NCI-H1436 treated with DMSO at 0.1 percent for 48 hours (cell line): ENCODE data around the gene TGM6.
"Not testable (repeated sequence)": the region's sequence is repeated elsewhere in the genome, so short reads cannot be mapped to it uniquely, and the experiment has no call there.

Source experiments
- DNase-seq: peaks from one replicate; lab custom pipeline; 2025; lab: John Stamatoyannopoulos, UW

Gene TGM6

DNA sequence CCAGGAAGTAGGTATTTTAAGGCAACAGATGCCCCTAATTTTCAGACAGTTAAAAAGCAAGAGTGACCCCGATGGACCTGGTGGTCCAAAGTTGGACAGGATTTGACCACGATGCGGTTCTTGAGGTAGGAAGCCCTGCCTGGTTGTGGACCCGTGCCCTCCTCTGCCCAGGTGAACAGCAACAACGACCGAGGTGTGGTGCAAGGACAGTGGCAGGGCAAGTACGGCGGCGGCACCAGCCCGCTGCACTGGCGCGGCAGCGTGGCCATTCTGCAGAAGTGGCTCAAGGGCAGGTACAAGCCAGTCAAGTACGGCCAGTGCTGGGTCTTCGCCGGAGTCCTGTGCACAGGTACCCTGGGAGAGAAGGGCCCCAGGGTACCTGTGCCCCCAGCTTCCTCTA is 18.7 kb downstream of the TGM6 start:
- no peak for DNase-seq

DNA sequence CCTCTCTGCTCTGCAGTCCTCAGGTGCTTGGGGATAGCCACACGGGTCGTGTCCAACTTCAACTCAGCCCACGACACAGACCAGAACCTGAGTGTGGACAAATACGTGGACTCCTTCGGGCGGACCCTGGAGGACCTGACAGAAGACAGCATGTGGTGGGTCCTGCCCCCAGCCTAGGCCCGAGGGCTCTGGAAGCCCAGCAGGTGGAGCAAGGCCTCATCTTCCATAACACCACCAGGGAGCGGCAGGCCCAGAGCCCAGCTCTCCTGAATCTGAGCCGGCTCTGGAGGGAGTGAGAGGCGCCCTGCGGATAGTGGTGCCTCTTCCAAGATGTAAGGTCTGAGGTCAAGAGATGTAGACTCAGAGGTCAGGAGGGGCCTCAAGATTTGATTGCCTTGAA is 19.6 kb downstream of the TGM6 start:
- no peak for DNase-seq

DNA sequence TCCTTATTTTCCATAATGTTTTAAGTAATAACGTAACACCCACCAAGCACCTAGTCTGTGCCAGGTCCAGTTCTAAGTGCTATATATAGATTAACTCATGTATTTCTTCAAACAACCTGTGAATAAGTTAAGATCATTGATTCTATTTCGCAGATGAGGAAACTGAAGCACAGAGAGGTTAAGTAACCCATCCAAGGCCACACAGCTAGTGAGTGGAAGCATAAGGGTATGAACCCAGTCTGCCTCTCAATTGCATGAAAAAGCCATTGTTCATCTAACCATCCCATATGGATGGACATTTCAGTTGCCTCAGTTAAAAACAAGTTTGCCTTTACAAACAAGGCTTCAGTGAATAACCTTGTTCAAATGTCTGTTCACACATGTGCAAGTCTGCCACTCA is 20.8 kb downstream of the TGM6 start:
- DNase-seq: no peak

DNA sequence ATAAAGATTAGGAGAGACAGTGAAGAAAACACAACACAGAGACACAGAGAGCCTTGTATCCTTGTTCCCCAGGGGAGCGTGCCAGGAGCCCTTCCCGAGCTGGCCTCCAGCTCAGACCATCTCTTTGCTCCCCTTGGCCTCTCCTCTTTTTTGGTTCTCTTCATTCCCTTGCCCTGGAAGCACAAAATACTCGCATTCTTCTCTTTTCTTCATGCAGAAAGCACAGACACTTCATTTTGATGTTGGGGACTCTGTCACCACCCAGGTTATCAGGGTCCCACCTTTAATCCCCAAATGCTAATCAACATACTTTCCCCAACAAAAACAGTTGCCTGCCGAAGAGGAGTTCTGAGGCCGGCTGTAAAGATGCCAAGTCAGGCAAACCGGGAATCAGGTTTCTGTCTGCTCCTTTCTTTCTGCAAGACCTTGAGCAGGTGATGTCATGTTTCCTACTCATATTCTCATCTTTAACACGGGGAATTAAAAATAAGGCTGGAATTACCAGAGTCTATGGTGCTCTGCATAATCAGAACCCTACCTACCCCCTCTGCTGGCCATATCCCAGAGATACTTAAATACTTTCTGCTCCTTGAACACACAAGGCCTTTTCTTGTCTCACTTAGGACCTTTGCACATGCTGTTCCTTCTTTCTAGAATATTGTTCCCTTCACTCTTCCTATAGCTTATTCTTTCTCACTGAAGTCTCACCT is 21.7 kb downstream of the TGM6 start:
- no peak for DNase-seq

DNA sequence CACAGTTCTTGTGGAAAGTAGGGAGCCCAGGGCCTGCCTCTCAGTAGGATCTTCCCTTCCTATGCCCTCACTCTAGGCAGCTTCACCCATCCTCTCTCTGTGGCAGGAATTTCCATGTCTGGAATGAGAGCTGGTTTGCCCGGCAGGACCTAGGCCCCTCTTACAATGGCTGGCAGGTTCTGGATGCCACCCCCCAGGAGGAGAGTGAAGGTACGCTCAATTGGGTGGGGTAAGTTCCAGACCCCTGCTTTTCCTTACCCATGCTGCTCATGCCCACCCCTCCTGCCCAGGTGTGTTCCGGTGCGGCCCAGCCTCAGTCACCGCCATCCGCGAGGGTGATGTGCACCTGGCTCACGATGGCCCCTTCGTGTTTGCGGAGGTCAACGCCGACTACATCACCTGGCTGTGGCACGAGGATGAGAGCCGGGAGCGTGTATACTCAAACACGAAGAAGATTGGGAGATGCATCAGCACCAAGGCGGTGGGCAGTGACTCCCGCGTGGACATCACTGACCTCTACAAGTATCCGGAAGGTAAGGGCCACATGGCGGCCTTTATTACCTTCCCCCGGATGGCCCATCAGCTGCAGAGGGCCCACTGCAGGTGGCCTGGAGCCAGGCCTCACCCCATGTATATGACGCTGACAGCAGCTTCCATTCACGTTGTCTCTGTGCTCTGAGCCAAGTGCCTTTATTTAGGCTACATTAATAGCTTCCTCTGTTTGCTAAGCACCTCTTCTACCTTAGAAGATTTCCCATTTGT is 22.8 kb downstream of the TGM6 start:
- no peak for DNase-seq

DNA sequence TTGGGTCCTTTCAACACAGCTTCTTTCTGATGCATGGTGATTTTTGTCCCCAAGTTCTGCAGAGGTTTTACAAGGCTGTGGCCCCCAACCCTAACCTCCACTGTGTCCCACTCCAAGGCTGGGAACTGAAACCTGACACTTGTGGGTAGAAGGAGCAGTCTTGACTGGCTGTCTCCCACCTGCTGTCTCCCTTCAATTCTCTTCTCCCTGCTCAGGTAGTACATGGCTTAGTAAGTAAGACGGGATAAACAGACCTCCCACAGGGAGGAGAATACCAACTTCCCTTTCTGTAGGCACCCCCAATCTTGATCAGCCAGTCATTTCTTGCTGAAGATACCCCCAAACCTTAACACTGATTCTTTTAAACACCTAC is 25.0 kb downstream of the TGM6 start:
- DNase-seq: no peak

DNA sequence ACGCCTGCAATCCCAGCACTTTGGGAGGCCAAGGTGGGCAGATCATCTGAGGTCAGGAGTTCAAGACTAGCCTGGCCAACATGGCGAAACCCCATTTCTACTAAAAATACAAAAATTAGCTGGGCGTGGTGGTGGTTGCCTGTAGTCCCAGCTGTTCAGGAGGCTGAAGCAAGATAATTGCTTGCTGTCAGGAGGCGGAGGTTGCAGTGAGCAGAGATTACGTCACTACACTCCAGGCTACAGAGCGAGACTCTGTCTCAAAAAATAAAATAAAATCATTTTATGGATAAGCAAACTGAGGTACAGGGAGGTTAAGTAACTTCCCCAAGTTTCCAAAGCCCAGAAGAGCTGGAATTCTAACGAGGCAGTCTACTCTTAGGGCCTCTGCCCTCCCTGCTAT is 26.7 kb downstream of the TGM6 start:
- DNase-seq: not testable (repeated sequence)

DNA sequence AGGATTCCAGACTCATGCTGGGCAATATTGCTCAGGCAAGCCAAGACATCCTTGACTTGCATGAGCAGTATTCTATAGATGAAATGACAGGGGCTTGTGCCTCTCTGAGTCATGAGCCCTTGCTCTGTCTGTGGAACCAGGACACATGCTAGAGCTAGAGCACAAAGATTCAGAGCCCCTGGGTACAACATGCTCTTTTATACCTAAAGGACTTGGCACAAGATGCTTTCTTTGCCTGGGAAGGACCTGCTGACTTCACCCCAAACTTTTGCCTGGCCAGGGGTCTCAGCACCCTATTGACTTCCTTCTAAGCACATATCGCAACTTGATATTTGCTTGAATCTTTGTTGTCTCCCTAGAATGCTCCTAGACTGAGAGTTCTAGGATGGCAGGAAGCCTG is 27.4 kb downstream of the TGM6 start:
- DNase-seq: no peak

DNA sequence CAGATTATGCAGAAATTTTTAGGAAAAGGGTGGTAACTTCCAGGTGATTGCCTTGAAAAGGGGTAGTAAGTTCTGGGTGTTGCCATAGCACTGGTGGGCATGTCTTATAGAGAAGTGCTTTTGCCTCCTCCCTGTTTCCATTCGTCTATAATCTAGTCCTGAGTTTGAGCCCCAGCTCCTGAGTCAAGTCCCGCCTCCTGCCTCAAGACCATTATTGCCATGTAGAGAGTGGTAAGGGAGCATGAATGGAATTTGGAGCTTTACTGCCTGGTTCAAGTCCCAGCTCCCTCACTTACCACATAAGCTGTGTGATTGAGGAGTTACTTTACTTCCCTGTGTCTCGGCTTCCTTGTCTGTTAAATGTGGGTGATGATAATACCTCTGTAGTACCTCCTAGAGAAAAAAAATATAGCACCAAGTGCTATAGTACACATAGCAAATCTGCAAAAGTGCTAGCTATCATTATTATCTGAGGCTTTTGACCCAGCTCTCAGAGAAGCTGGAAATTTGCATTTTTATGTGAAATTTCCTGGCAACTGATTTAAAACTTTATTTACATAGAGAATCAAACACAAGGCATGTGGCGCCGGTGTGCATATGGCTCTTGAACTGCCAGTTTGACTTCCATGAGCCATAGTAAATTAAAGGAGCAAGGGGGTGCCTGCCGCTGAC is 36.0 kb downstream of the TGM6 start:
- DNase-seq: no peak

DNA sequence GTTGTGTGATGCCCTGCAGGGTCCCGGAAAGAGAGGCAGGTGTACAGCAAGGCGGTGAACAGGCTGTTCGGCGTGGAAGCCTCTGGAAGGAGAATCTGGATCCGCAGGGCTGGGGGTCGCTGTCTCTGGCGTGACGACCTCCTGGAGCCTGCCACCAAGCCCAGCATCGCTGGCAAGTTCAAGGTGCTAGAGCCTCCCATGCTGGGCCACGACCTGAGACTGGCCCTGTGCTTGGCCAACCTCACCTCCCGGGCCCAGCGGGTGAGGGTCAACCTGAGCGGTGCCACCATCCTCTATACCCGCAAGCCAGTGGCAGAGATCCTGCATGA is 36.5 kb downstream of the TGM6 start:
- no peak for DNase-seq

DNA sequence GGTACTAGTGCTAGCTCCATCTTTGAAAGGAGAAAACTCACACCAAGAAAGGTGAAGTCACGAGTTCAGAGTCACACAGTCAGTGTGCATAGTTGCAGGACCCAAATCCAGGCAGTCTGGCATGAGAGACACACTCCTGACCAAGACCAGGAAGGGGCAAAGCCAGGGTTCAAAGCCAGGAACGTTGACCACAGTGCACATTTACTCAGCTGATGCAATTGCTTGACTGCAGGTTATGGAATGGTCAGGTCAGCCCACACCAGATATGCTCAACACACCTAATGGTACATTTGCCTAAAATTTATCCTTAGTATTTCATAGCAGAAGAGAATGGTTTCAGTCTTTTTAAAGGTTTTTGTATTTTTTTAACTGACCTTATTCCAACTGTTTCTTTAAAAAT is 37.7 kb downstream of the TGM6 start:
- DNase-seq: no peak

DNA sequence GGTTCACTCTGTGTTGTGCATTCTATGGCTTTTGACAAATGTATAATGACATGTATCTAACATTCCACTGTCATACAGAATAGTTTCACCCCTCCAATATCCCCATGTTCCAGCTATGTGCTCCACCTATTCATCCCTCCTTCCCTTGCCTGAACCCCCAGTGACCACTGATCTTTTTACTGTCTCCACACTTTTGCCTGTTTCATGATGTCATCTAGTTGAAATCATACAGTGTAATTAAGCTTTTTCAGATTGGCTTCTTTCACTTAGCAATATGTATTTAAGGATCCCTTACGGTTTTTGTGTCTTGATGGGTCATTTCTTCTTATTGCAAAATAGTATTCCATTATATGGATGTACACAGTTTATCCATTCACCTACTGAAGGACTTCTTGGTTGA is 39.8 kb downstream of the TGM6 start:
- no peak for DNase-seq

DNA sequence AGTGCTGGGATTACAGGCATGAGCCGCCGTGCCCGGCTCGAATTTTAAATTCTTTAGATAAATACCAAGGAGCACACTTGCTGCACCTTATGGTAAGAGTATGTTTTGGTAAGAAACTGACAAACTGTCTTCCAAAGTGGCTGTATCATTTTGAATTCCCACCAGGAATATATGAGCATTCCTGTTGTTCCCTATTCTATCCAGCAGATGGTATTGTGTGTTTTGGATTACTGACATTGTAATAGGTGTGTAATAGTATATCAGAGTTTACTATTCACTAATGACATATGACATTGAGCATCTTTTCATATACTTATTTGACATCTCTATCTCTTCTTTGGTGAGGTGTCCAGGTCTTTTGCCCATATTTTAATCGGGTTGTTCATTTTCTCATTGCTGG is 40.5 kb downstream of the TGM6 start:
- no peak for DNase-seq

DNA sequence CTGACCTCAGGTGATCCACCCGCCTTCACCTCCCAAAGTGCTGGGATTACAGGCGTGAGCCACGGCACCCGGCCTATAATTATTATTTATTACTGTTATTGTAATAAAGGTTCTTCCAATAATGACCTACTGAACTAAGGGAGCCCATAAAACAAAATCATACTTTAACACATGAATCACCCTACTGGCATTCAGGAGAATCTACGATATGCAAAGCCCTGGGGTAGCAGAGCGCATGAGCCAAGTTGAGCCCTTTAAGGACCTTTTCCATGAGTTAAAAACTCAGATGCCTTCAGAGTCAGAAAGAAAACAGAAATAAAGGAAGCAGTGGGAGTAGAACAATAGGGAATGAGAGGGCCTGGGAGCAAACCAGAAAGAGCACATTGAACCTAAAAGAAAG is 48.4 kb downstream of the TGM6 start:
- no peak for DNase-seq

DNA sequence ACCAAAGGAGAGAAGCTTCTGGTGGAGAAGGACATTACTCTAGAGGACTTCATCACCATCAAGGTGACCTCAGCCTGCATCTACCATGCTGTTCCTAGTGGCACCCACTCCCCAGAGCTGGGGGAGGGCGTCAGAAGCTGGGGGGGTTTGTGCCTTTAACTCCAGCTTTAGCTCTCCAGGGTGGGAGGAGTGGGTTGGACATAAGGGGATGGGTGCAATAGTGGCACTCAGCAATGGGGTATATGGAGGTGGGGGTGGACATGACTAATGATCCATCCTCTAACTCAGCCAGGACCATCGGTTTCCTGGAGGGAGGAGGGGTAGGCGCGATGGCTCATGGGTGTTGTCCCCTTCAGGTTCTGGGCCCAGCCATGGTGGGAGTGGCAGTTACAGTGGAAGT is 49.8 kb downstream of the TGM6 start:
- no peak for DNase-seq

DNA sequence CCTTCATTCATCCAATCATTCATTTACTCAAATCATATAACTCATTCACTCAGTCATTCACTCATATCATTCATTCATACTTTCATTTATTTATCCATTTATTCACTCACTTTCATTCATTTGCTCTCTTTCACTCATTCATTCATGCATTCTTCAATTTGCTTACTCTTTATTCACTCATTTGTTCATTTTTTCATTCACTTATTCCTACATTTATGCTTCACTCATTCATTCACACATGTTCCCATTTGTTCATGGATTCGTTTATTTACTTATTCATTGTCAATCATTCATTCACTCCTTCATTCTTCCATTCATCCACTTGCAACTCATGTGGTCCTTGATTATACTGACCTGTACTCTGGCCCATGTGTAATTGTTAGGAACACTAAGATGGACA is 50.5 kb downstream of the TGM6 start:
- no peak for DNase-seq

DNA sequence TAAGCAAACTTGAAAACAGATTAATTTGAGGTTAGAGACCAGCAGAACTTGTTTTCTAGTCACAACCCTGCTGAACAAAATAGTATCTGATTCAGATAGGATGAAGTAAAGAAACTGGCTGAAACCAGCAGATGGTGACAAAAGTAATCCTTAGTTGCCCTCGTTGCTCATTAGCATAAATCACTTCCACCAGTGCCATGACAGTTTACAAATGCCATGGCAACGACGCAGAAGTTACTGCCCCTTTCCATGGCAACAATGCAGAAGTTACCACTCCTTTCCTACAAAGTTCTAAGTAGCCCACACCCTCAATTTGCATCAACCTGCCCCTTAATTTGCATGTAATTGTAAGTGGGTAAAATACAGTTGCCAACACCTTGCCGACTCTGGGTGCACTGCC is 66.1 kb downstream of the TGM6 start:
- no peak for DNase-seq

DNA sequence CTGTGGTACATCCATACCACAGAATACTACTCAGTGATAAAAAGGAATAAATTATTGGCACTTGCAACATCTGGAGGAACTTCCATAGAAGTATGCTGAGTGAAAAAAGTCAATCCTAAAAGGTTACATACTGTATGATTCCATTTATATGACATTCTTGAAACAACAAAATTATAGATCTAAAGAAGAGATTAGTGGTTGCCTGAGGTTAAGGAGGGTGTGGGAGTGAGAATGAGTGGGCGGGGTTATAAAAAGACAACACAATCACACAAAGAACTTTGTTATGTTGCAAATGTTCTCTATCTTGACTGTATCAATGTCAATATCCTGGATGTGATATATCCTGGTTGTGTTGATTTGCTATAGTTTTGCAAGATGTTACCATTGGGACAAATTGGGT is 68.7 kb downstream of the TGM6 start:
- DNase-seq: no peak

DNA sequence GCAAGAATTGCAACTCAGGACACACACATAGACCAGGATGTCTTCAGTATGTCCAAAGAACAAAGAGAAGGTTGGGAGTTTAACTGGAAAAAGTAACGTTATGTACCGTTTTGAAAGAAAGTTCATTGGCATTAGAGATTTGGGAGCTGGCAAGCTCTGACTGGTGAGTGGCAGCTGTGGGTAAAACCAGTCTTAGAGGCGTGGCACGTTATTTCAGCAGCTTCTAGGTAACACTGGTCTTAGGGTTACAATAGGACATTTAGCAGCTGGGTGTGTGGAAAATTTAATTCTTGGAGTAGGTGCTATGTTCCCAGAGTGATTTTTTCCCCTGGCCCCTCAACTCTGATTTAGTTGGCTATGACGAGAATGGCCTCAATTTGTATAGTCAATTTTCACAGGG is 70.7 kb downstream of the TGM6 start:
- DNase-seq: no peak

DNA sequence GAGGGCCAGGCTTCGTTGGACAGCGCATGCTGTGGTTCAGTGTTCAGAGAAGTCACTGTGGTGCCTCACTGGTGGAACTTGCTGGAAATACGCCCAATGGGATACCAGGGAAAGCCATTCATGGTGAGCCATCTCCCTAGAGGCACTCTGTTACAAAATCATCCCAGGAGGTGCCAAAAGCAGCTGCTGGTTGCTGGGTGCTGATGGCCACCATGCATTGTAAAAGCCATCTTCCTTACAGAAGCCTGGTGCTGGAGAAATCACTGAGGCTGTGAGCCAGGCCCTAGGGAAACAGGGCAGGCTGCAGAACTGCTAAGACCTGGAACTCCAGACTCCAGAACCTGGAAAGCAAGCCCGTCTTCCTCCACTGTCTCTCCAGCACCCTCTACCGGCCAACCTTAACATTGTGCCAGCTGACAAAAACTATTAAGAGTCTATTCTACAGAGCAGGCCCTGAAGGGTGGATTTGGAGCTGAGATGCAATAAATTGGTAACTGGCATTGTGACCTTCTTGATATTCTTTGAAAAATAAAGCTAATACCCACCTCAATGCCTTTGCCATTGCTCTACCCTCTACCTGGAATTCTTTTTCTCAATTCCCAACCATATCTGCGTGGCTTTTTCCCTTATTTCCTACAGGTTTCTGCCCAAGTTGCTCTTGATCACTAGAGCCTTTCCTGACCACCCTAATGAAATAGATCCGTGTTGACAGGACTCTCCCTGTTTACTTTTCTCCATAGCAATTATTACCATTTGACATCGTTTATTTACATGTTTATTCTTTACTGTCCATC is 71.4 kb downstream of the TGM6 start:
- no peak for DNase-seq

DNA sequence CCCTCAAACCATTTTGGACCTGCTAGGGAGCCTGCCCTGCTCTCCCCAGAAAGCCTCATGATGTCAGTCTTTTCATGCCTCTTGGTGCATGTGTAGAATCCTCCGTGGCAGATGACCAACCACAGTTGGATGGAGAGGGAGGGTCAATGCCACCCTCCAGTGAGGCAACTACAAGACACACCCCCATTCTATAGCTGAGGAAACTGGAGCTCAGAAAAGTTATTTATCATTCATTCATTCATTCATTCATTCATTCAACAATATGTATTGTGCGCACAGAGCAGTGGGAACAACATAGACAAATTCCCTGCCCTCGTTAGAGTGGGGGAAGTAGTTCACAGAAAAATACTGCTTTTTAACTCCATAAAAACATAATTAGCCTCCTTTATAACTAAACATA is 73.1 kb downstream of the TGM6 start:
- no peak for DNase-seq

DNA sequence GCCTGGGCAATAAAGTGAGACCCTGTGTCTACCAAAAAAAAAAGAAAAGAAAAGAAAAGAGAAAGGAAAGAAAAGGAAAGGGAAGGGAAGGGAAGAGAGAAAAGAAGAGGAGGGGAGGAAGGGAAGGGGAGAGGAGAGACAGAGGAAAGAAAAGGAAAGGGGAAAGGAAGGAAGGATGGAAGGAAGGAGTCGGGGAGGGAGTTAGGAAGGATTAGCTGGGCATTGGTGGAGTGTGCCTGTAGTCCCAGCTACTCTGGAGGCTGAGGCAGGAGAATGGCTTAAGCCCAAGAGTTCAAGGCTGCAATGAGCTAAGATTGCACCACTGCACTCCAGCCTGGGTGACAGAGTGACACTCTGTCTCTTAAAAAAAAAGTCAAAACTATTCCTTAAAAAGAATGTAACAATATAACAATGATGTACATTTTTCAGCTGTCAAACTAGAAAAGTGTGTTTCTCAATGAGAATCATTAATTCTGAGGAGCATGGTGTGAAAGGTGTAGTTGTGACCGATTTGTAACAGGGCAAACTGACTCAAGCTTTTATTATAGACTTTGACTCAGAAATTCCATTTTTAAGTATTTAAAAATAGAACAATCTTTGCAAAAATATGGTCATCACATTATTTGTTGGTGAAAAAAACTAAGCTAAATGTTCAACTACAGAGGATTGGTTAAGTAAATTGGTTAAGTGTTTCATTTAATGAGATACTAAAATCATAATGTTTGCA is 75.2 kb downstream of the TGM6 start:
- DNase-seq: no peak
